Measurements from ENCODE around the gene NUDT16L1. TPM values are rescaled to one million over a fixed set of nuclear protein-coding genes. Genes with fewer than 3 reads are reported as not detected.

NUDT16L1 gene
- polyA plus RNA-seq, 1 donor from 2014 or later: 125 TPM

GRCh38 chr16:4654011-4654963, 39.1 kb upstream of the NUDT16L1 start:
- Histone ChIP-seq H2AFZ (ENCODE audit: low read depth, low read length) (no peak overlapping the region), H3K9ac (ENCODE audit: low read length) (no peak overlapping the region), H3K36me3 (ENCODE audit: insufficient read depth, low read length) (no peaks in the 10 kb centered on the region), H3F3A (ENCODE audit: insufficient read depth, low read length, poor library complexity, severe bottlenecking) (no peaks in the 10 kb centered on the region), H3K4me2 (ENCODE audit: low read length) (no peak overlapping the region), H3K79me2 (replicated peaks; ENCODE audit: insufficient read depth, low read length) (no peaks in the 10 kb centered on the region), H3K9me3 (ENCODE audit: low read length) (no peaks in the 10 kb centered on the region), H4K20me1 (ENCODE audit: insufficient read depth) (no peaks in the 10 kb centered on the region), H3K9me2 (ENCODE audit: insufficient read depth, low read length) (no peaks in the 10 kb centered on the region), H3K4me3 (ENCODE audit: low read length) (no peak overlapping the region), H3K27ac (ENCODE audit: low read length) (no peak overlapping the region), H3K27me3 (ENCODE audit: insufficient read depth, low read depth, low read length) (no peaks in the 10 kb centered on the region)
- TF ChIP-seq EZH2 (IDR thresholded peaks at IDR 0.05; ENCODE audit: borderline replicate concordance, insufficient read depth, low read length, poor library complexity, severe bottlenecking): no peak
- no peak for TF ChIP-seq POLR2AphosphoS5 (IDR thresholded peaks at IDR 0.05)
- no peak for TF ChIP-seq RAD21 (conservative IDR thresholded peaks at IDR 0.05)
- TF ChIP-seq EP300 (conservative IDR thresholded peaks at IDR 0.05; ENCODE audit: poor library complexity, severe bottlenecking): no peak
- no peak for TF ChIP-seq CTCF (IDR thresholded peaks at IDR 0.05; ENCODE audit: poor library complexity, severe bottlenecking)
- TF ChIP-seq SMC3 (conservative IDR thresholded peaks at IDR 0.05; ENCODE audit: poor library complexity): no peak
- TF ChIP-seq REST (IDR thresholded peaks at IDR 0.05; ENCODE audit: borderline replicate concordance): no peak
- no peak for TF ChIP-seq MXI1 (conservative IDR thresholded peaks at IDR 0.05; ENCODE audit: poor library complexity, severe bottlenecking)
- TF ChIP-seq TAF1 (IDR thresholded peaks at IDR 0.05; ENCODE audit: low read depth): no peak

GRCh38 chr16:4654964-4655590, 38.3 kb upstream of the NUDT16L1 start:
- Histone ChIP-seq H3K36me3 (ENCODE audit: insufficient read depth, low read length) (no peaks in the 10 kb centered on the region), H3K9ac (ENCODE audit: low read length) (no peak overlapping the region), H3K9me3 (ENCODE audit: low read length) (no peaks in the 10 kb centered on the region), H3K27me3 (ENCODE audit: insufficient read depth, low read depth, low read length) (no peaks in the 10 kb centered on the region), H3K9me2 (ENCODE audit: insufficient read depth, low read length) (no peaks in the 10 kb centered on the region), H4K20me1 (ENCODE audit: insufficient read depth) (no peaks in the 10 kb centered on the region), H3F3A (ENCODE audit: insufficient read depth, low read length, poor library complexity, severe bottlenecking) (no peaks in the 10 kb centered on the region), H3K4me2 (ENCODE audit: low read length) (no peak overlapping the region), H3K4me3 (ENCODE audit: low read length) (no peak overlapping the region), H2AFZ (ENCODE audit: low read depth, low read length) (no peak overlapping the region), H3K79me2 (replicated peaks; ENCODE audit: insufficient read depth, low read length) (no peaks in the 10 kb centered on the region), H3K27ac (ENCODE audit: low read length) (no peak overlapping the region)
- TF ChIP-seq EP300 (conservative IDR thresholded peaks at IDR 0.05; ENCODE audit: poor library complexity, severe bottlenecking) (no peak), MXI1 (conservative IDR thresholded peaks at IDR 0.05; ENCODE audit: poor library complexity, severe bottlenecking) (no peak), EZH2 (IDR thresholded peaks at IDR 0.05; ENCODE audit: borderline replicate concordance, insufficient read depth, low read length, poor library complexity, severe bottlenecking) (no peak), TAF1 (IDR thresholded peaks at IDR 0.05; ENCODE audit: low read depth) (no peak), REST (IDR thresholded peaks at IDR 0.05; ENCODE audit: borderline replicate concordance) (no peak), CTCF (IDR thresholded peaks at IDR 0.05; ENCODE audit: poor library complexity, severe bottlenecking) (no peak), SMC3 (conservative IDR thresholded peaks at IDR 0.05; ENCODE audit: poor library complexity) (no peak), RAD21 (conservative IDR thresholded peaks at IDR 0.05) (no peak), POLR2AphosphoS5 (IDR thresholded peaks at IDR 0.05) (no peak)
